IMR-90 (cell line): ENCODE measurements around the gene GRIK3. TPM values are rescaled to one million over a fixed set of nuclear protein-coding genes. Genes with fewer than 3 reads are reported as not detected.

Experiments
- ATAC-seq: fragments of 200-7000 bp; cut with Tn5 transposase; 2 replicates; pipeline ENCODE4 v1.9.1; 2020; ENCODE audit warnings: low read depth, mild to moderate bottlenecking, moderate library complexity
- BruUV-seq: library from RNA; stranded (reverse); fragments of 400-500 nt; replicated peaks from 2 replicates; lab custom pipeline; 2021; lab: Mats Ljungman, UMichigan
- CTCF ChIA-PET: fragments of 300-600 bp; formaldehyde crosslinking; extraction: SDS; loops from one replicate; lab custom pipeline; 2021; ENCODE audit warnings: antibody characterized with exemption; lab: Yijun Ruan, JAX
- POLR2A ChIA-PET: fragments of 300-600 bp; sonication (Branson Sonifier 250); formaldehyde crosslinking; loops from one replicate; lab custom pipeline; 2022; ENCODE audit warnings: antibody characterized with exemption; ENCODE audit not compliant: unreplicated experiment; lab: Charles Lee
- DNase-seq: peaks from one replicate; pipeline ENCODE4 v3.0.0; 2013
- H2AFZ ChIP-seq: replicated peaks from 2 replicates; pipeline ENCODE3; 2013; ENCODE audit warnings: low read length, mild to moderate bottlenecking; ENCODE audit not compliant: poor library complexity
- H2AK5ac ChIP-seq: 2 replicates; pipeline ENCODE4 v1.6.1; 2013; ENCODE audit warnings: low read depth, low read length, inconsistent platforms
- H2AK9ac ChIP-seq: replicated peaks from 2 replicates; pipeline ENCODE3; 2013; ENCODE audit warnings: mild to moderate bottlenecking, low read depth, low read length, moderate library complexity; ENCODE audit not compliant: poor library complexity
- H2BK120ac ChIP-seq: 2 replicates; pipeline ENCODE4 v1.6.1; 2013; ENCODE audit warnings: low read depth, low read length, inconsistent platforms
- H2BK15ac ChIP-seq: 3 replicates; pipeline ENCODE4 v1.6.1; 2013; ENCODE audit warnings: low read depth, low read length, inconsistent platforms
- H2BK20ac ChIP-seq: 2 replicates; pipeline ENCODE4 v1.6.1; 2013; ENCODE audit warnings: low read depth, mild to moderate bottlenecking, inconsistent platforms, low read length, moderate library complexity
- H2BK5ac ChIP-seq: 2 replicates; pipeline ENCODE4 v1.6.1; 2013; ENCODE audit warnings: mild to moderate bottlenecking, low read depth, low read length, inconsistent platforms; ENCODE audit not compliant: poor library complexity, severe bottlenecking
- H3K14ac ChIP-seq: replicated peaks from 2 replicates; pipeline ENCODE4 v1.6.1; 2013; ENCODE audit warnings: low read depth, low read length, inconsistent platforms
- H3K18ac ChIP-seq: 2 replicates; pipeline ENCODE4 v1.6.1; 2013; ENCODE audit warnings: low read depth, low read length, control low read depth
- H3K23ac ChIP-seq: 2 replicates; pipeline ENCODE4 v1.6.1; 2013; ENCODE audit warnings: low read depth, low read length, inconsistent platforms
- H3K27ac ChIP-seq: 2 replicates; pipeline ENCODE4 v1.5.1; 2013; ENCODE audit warnings: mild to moderate bottlenecking, control low read depth, low read length; ENCODE audit not compliant: insufficient read depth
- H3K27me3 ChIP-seq: 2 replicates; pipeline ENCODE4 v1.6.1; 2013; ENCODE audit warnings: low read length; ENCODE audit not compliant: control insufficient read depth, insufficient read depth
- H3K36me3 ChIP-seq: 2 replicates; pipeline ENCODE4 v1.6.1; 2013; ENCODE audit warnings: low read length, mixed read lengths; ENCODE audit not compliant: control insufficient read depth, insufficient read depth
- H3K4ac ChIP-seq: 2 replicates; pipeline ENCODE4 v1.6.1; 2013; ENCODE audit warnings: low read depth, low read length, inconsistent platforms
- H3K4me1 ChIP-seq: 2 replicates; pipeline ENCODE4 v1.6.1; 2013; ENCODE audit warnings: low read length, mixed read lengths; ENCODE audit not compliant: control insufficient read depth, insufficient read depth
- H3K4me2 ChIP-seq: 2 replicates; pipeline ENCODE4 v1.6.1; 2013; ENCODE audit warnings: low read depth, mild to moderate bottlenecking, control low read depth, low read length, moderate library complexity
- H3K4me3 ChIP-seq: 2 replicates; pipeline ENCODE4 v1.5.1; 2013; ENCODE audit warnings: low read depth, mild to moderate bottlenecking, control low read depth, low read length, moderate library complexity; ENCODE audit not compliant: insufficient read depth
- H3K56ac ChIP-seq: 2 replicates; pipeline ENCODE4 v1.6.1; 2013; ENCODE audit warnings: low read length, inconsistent platforms; ENCODE audit not compliant: insufficient read depth; ENCODE audit errors: extremely low read depth
- H3K79me1 ChIP-seq, 2 experiments: 2 replicates each; pipeline ENCODE4 v1.6.1; 2013; ENCODE audit warnings: low read length in 2 of 2, inconsistent platforms in 1 of 2, low read depth in 1 of 2
- H3K9ac ChIP-seq: 2 replicates; pipeline ENCODE4 v1.6.1; 2013; ENCODE audit warnings: low read depth, low read length, control low read depth
- H3K9me1 ChIP-seq: 2 replicates; pipeline ENCODE4 v1.6.1; 2013; ENCODE audit warnings: low read length, inconsistent platforms; ENCODE audit not compliant: insufficient read depth
- H3K9me3 ChIP-seq: 2 replicates; pipeline ENCODE4 v1.6.1; 2013; ENCODE audit warnings: low read length; ENCODE audit not compliant: control insufficient read depth, insufficient read depth
- H4K20me1 ChIP-seq: 2 replicates; pipeline ENCODE4 v1.6.1; 2013; ENCODE audit warnings: low read length, inconsistent platforms; ENCODE audit not compliant: insufficient read depth
- H4K5ac ChIP-seq: 2 replicates; pipeline ENCODE4 v1.6.1; 2013; ENCODE audit warnings: mild to moderate bottlenecking, low read depth, low read length, control low read depth
- H4K8ac ChIP-seq, 2 experiments: 2 replicates each; pipeline ENCODE4 v1.6.1; 2013; ENCODE audit warnings: low read depth in 2 of 2, low read length in 2 of 2, control low read depth in 1 of 2, inconsistent platforms in 1 of 2
- H4K91ac ChIP-seq: 2 replicates; pipeline ENCODE4 v1.6.1; 2013; ENCODE audit warnings: low read depth, low read length, inconsistent platforms; ENCODE audit not compliant: insufficient read depth
- BHLHE40 ChIP-seq: fragments of 150-350 bp; IDR thresholded peaks from 2 replicates; pipeline ENCODE4 v1.6.1; 2016; ENCODE audit warnings: mild to moderate bottlenecking, low read depth, low read length
- MAFK ChIP-seq: IDR thresholded peaks from 2 replicates; pipeline ENCODE4 v1.6.1; 2012; ENCODE audit warnings: low read depth, low read length, improper control_type of control experiment
- POLR2A ChIP-seq: IDR thresholded peaks from 2 replicates; pipeline ENCODE4 v1.6.1; 2012; ENCODE audit warnings: mild to moderate bottlenecking, low read depth, low read length
- RCOR1 ChIP-seq: IDR thresholded peaks from 2 replicates; pipeline ENCODE4 v1.6.1; 2012; ENCODE audit warnings: mild to moderate bottlenecking, low read length, improper control_type of control experiment; ENCODE audit not compliant: insufficient replicate concordance
- WGBS, 2 experiments: methylation state at CpG; one replicate each; pipeline versions ENCODE4 v1.1.5 to v1.1.7; 2013; ENCODE audit warnings: missing lambda C conversion rate in 2 of 2; ENCODE audit not compliant: insufficient read length in 1 of 2; ENCODE audit errors: extremely low coverage in 2 of 2; 5-methylcytosine and 5-hydroxymethylcytosine counted together
- dilution Hi-C: fragments of 300-500 bp; cut with HindIII; formaldehyde crosslinking; loops from one replicate; pipeline ENCODE4 v1.14.3; 2018; ENCODE audit warnings: low sequenced_read_pairs; ENCODE audit not compliant: unreplicated experiment
- in situ Hi-C: fragments of 300-500 bp; cut with MboI; formaldehyde crosslinking; loops from 3 replicates; pipeline ENCODE4 v1.14.3; 2019; ENCODE audit warnings: low sequenced_read_pairs, inconsistent platforms, mixed read lengths
- intact Hi-C: fragments of 100-400 bp; cut with micrococcal nuclease; formaldehyde crosslinking; loops from 2 replicates; pipeline ENCODE4 v1.10.0; 2022
- polyA plus RNA-seq, 3 experiments: library from polyadenylated mRNA; depleted of rRNA; stranded (reverse); fragments of >200 nt; gene quantifications; 2 replicates each; pipeline ENCODE4 v1.2.3, GENCODE V29; 2012; ENCODE audit warnings: low replicate concordance in 1 of 3
- total RNA-seq: library from RNA; depleted of rRNA; stranded (reverse); fragments of >200 nt; gene quantifications from 2 replicates; pipeline ENCODE4 v1.2.3, GENCODE V29; 2012
- TF ChIP-seq, protein P1 (sequence below): conservative IDR thresholded peaks from 2 replicates; pipeline ENCODE4 v1.5.1; 2012; ENCODE audit warnings: mild to moderate bottlenecking, low read depth, low read length, improper control_type of control experiment

GRIK3 gene
- total and polyA plus RNA-seq, 2 of the 4 experiments (the other 2 are of a cell fraction) = not detected

DNA sequence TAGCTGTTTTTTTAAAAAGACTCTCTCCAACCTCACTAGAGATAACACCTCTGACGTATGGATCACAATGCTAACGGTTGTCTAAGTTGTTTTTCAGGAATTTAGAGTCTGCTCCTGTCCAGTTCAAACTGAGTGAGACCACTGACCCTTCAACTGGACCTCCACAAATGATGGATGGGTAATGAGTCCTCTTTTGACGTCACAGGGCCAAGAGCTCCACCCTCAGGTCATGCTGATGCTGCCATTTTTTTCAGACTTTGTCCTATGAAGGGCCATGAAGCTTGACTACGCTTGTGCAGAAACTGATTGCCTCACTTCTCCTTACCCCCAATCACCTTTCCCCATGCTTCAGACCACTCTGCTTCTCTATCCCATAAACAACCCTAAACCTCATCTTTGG is 16.6 kb downstream of the GRIK3 start:
- Histone ChIP-seq H3K9ac (no peak overlapping the region), H3K9me1 (no peaks in the 10 kb centered on the region), H2BK120ac (no peak overlapping the region), H3K27me3 (no peaks in the 10 kb centered on the region), H3K18ac (no peak overlapping the region), H3K4me1 (no peaks in the 10 kb centered on the region), H2AK9ac (no peak overlapping the region), H4K5ac (no peak overlapping the region), H3K79me1 (no peaks in the 10 kb centered on the region), H4K8ac (no peak overlapping the region), H2BK20ac (no peak overlapping the region), H3K14ac (no peak overlapping the region), H3K27ac (no peak overlapping the region), H3K4me2 (no peak overlapping the region), H2BK15ac (no peak overlapping the region), H3K23ac (no peak overlapping the region), H3K36me3 (no peaks in the 10 kb centered on the region), H3K56ac (no peak overlapping the region), H3K4me3 (no peak overlapping the region), H3K4ac (no peak overlapping the region), H2BK5ac (no peak overlapping the region), H2AFZ (no peak overlapping the region), H4K91ac (no peak overlapping the region), H4K20me1 (no peaks in the 10 kb centered on the region), H3K9me3 (no peaks in the 10 kb centered on the region), H2AK5ac (no peak overlapping the region)
- dilution Hi-C loops (no loop called here), intact Hi-C loops (no loop called here), in situ Hi-C loops (no loop called here)
- no TSS peak for BruUV-seq
- ATAC-seq (no peak), DNase-seq (no peak)
- ChIA-PET CTCF (no interaction called here), POLR2A (no interaction called here)
- TF ChIP-seq RCOR1 (no peak), MAFK (no peak), POLR2A (no peak), BHLHE40 (no peak)
- TF ChIP-seq, protein P1, sequence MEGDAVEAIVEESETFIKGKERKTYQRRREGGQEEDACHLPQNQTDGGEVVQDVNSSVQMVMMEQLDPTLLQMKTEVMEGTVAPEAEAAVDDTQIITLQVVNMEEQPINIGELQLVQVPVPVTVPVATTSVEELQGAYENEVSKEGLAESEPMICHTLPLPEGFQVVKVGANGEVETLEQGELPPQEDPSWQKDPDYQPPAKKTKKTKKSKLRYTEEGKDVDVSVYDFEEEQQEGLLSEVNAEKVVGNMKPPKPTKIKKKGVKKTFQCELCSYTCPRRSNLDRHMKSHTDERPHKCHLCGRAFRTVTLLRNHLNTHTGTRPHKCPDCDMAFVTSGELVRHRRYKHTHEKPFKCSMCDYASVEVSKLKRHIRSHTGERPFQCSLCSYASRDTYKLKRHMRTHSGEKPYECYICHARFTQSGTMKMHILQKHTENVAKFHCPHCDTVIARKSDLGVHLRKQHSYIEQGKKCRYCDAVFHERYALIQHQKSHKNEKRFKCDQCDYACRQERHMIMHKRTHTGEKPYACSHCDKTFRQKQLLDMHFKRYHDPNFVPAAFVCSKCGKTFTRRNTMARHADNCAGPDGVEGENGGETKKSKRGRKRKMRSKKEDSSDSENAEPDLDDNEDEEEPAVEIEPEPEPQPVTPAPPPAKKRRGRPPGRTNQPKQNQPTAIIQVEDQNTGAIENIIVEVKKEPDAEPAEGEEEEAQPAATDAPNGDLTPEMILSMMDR = no peak
- 0% methylated on average over 1 of the region's 4 CpGs; no CpG with 5 or more reads in 1 of the 2 experiments for WGBS, 2 experiments
